Measurements from ENCODE around the gene IRX2.

The IRX2 gene

DNA sequence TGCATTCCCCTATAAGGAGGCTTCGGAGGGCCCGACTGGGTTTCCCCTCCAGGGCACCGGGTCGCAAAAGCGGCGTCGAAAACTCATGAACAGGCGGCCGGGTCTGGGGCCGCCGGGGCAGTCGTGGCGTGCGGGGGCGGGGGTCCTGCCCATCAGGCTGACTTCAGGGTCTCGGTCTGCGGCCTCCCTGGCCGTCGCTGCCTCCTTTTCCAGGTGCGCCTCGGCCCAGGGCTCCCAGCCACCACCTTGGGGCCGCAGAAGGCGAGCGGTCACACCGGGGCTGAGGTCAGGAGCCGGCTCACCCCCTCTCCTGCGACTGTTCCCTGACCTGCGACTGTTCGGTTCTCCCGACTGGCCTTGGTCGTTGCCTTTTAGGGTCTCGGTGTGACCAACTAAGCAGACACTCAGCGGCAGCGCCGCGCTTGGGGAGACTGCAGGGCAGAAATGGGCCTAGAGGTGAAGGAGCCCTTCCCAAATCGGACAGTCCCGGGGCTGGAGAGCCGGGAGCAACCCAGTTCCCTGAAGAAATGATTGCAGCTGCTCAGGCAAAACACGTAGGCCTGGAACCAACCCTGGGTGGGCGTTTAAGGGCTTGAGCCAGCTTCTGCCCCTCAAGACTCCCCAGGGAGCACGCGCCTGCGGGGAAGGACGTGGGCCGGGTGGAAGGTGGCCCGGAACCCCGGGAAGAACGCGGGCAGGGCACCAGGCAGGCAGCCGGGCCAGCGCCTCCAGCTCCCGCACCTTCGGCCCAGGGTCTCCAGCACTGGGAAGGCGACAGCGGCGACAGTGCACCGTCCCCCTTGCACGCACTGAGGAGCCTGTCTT lies 11.2 kb downstream of the IRX2 start:
- FAIRE-seq, result no peak

DNA sequence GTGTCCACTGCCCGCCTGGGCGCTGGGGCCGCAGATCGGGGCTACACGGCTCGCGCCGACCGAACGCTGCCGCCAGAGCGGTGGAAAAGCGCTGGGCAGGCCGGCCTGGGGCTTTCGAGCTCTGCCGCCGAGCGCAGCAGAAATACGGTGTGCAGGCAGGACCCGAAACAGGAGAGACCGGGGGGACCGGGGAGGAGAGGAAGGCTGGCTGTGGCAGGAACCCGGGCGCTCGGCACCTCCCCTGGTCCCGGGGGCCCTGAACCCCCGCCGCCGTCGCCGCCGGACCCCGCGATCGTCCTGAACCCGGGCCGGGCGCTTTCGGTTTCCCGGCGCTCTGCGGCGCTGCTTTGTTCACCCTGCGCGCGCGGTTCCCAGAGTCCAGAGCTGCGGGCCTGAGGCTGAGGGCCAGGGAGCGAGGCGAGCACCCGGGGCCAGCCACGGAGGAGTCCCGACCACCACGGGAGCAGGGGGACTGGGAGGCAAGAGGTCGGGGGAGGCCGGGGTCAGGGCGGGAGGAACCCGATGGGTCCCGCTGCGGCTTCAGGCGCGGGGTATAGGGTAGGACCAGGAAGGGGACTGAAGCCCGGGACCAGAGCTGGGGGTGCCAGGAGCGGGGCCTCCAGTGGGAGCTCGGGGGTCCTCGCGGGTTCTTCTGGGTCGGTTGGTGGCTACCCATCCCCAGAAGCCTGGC lies 12.0 kb downstream of the IRX2 start:
- no peak for FAIRE-seq

DNA sequence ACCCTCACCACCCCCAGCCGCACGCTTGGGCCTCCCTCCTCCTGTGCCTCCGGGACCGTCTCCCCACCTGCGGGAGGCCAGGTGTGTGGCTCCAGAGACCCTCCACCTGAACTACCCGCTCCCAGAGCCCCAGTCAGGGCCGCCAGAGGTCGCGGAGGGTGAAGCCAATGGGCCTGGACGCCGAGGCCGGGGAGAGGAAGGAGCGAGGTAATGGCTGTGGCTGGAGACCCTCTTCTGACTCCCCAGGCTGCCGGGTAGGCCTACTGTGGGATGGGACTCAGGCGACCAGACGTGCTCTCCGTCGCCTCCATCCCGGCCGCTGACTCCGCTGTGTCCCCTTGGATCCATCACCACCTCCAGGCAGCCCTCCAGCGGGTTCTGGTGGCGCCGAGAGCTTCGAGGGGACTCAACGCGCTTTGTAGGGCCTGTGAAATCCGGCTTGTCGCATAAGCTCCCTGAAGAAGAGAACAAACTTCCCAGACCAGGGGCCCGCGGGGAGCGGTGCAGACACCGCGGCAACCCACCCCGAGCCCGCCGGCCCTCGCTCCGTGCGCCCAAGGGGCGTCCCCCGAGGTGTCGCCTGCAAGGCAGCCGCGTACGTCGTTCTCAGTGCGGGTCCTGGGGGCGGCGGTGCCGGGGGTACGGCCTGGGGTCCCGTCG lies 12.6 kb downstream of the IRX2 start:
- no peak for FAIRE-seq

DNA sequence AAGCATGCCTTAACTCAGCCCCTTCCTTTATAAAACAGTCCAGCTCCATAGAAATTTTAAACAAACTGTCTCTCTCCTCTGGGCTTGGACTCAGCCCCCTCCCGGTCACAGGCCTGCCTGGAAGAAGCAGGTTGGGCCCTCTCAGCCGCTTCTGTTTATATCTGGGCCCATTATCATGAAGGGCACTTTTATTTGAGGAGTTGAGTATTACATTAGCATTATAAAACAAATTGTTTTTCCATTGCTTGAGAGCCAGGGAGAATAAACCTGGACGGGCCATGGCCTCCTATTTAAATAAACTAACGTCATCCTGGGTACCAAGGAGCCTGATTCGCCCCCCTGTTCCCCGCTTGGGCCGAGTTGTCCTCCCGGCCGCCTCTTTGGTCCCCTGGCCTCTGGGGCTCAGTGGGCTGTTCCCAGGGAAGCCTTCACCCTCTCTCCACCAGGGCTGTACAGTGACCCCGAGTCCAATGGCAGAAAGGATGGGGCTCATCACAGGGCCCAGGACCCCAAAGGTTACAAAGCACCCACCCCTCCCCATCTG lies 13.2 kb downstream of the IRX2 start:
- FAIRE-seq, result no peak

DNA sequence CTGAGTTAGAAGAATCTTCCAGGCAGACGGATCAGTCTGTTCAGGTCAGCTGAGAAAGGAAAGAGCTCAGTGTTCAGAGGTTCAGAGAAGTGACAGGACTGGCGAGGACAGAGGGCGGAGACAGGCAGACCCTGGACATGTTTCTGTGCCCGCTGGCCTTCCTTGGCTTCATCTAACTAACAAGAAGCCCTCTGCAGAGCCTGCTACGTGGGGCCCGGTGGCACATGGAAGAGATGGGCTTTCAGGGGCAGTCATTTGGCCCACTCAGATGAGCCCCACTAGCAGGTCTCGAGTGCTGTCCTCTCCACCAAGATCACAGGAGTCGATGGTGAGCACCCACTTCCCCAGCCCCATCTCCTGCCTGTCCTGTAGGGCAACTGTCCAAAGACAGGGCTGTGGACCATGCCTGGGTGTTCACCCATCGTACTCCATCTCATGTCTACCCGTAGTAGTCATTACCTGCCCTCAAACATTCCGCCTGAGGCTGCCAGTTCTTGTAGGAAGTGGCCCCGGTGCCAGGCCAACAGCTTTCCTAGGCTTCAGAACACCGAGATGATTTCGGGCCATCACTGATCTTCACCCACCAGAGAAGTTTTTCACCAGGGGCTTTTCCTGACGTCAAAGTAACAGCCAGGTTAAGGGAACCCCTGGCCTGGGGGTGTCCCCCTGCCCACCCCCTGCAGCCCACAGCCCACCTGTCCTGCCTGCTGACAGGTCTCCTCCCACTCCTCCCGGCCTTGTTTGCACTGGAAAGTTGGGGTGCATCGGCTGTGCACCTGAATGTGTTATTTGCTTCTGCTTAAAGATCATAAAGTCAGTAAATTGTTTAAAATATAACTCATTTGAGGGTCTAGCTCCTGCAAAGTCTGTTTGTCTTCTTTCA lies 14.0 kb downstream of the IRX2 start:
- no peak for FAIRE-seq

DNA sequence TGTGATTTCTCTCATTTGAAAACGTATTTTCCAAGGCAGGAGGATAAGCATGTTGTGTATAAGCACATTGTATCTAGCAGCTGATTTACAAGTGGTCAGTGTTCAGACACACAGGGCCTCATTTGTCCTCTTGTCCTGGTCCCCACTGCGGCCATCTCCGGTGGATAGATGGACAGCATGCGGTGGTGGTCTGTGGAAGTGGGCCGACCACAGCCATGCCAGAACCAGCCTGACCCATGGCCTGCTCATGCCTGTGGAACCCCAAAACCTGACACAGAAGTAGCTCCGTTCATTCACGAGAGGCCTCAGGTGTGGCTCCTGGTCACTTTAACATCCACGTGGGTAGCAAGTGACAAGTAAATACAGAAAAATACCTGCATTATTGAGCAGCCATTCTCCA lies 14.6 kb downstream of the IRX2 start:
- FAIRE-seq, result no peak

DNA sequence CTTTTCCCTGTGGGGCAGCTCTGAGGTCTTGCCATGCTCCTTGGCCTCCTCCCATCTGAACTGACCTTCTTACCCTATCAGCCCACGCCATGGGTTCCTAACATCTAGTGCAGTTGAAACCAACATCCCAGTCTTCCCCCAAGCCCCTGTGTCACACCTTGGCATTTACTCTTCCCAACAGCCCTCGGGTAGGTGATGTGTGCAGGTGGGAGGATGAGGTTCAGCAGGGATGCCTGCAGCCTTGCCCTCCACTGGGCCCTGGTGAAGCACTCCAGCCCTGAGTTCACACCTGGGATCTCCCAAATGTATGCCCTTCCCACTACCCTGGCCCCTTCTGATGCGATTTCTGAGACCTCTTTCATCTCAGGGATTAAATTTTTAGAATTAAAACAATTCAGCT lies 15.5 kb downstream of the IRX2 start:
- FAIRE-seq, result no peak

DNA sequence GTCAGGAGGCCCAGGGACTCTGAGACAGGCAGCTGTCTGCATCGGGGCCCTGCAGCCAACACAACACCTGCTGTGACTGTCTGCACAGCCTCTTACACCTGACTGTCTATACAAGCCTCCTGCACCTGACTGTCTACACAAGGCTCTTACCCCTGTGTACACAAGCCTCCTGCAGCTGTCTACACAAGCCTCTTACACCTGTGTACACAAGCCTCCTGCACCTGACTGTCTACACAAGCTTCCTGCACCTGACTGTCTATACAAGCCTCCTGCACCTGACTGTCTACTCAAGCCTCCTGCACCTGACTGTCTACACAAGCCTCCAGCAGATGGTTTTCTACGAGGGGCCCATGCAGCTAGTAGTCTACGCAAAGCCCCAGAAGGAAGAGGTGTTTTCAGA lies 18.6 kb downstream of the IRX2 start:
- no peak for FAIRE-seq

DNA sequence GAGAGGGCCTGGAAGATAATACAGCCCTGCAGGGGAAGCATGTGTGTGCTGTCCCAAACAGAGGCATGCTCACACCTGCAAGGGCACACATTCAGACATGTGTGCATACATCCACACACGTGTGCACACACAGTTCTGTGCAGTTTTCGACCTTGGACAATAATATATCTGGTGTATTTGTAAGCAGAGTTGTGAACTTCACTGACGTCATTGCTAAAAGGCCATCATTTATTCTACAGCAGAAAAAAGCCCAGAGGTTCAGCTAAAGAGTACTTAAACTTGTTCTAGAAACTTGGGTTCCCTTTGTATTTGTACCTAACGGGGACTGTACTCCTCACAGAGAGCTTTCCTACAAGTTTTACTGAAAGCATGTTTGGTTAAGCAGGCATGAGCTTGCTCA lies 19.5 kb downstream of the IRX2 start:
- no peak for FAIRE-seq

DNA sequence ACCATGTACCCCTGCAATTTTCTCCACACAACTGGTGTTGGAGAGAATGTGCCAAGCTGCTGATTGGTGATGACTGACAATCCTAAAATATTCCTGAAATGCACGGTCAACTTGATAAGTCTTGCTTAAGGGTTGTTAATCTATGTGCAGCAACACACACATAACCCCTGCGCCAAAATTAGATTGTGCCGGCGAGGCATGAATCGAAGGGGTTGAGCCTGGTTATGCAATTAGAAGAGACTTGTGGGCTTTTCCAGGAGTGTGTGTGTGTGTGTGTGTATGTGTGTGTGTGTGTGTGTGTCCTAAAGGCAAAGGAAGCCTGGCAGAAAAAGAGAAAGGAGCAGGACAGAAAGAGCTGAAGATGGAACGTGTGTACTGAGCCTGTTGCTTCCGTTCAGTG lies 22.3 kb downstream of the IRX2 start:
- FAIRE-seq, result no peak

DNA sequence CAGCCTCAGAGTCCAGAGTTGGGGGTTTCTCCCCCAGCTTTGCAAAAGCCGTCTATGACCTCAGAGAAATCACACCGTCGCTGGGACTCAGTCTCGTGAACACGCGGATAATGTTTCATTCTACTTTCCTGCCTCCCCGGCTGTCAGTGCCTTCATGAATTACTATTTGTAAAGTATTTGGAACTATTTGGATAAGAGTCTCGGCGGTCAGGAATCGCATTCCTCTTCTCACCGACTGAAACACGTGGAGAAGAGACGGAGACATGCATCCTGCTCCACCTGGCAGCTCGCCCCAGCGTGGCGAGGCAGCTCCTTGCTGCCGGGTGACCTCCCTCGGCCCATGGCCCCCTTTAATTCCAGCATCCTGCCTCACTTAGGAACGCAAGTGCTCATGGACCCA lies 23.9 kb downstream of the IRX2 start:
- no peak for FAIRE-seq

DNA sequence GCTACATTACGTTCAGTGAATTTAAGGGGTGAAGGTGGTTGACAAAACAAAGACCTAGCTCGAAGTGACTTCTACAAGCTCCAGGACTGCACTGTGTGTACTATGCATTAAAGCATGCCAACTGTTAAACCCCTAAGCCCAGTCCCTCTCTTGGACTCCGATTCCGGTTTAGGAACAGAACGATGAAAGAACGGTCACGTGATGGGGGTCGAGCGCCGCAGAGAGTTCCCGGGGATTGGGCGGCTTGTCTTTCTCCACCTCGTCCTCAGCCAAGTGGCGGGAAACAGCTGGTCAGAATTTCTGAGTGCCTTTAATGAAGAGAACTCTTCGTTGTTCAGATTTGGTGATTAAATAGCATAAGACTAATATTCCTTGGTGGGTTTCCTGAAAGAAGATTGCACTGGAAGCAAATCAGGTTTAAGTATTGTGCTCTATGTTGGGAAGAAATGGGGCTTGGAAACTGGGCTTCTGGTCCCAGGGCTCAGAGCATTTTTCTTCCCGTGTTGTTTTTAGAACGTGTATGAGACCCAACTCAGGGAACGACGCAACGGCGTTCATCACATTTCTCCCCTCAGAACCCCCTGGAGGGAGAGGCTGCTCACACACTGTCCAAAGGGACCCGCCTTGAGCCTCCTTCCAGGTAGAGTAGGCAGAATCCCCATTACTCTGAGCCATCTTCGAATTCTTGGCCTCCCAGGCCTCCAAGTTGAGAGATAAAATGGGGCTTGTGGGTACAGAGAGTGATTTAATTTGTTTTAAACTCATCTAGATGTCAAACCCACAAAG lies 25.3 kb downstream of the IRX2 start:
- FAIRE-seq, result no peak

DNA sequence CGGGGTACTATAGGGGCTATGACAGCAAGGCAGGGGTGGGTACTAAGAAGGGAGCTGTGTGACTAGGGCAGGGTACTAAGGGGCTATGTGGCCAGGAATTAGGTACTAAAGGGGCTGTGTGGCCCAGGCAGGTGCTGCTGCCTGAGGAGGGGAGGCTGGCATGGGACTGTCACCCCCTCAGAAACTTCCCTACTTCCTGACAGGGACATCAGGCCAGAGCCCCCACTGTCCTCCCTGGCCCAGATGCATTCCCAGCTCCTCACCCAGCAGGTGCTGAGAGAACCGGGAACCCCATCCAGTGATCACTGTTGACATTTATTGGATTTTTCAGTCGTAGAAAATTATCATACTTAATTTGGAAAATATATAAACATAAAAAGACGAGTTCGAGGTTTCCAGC lies 26.6 kb downstream of the IRX2 start:
- FAIRE-seq, result no peak

DNA sequence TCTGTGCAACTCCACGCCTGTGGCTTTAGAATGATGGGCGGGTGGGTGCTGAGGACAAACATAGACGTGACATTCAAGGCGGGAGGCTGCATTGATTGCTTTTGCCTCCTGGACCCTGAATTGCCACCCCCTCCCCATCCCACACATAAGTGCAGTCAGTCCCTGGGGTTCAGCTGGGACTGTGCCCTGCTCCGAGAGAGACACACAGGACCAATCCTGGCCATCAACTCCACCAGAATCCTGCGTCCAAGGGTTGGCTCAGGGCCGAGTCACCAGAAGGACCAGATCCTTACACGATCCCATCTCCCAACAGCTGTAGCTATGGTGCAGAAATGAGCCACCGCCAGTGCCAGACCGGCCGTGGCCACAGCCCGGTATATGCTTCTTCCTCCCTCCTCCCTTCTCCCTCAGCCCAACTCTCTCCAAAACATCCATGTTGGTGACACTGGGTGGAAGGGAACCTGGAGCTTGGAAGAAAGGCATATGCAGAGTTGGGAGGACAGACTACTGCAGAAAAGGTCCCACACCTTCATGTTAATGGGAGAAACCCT lies 27.4 kb downstream of the IRX2 start:
- FAIRE-seq, result no peak

DNA sequence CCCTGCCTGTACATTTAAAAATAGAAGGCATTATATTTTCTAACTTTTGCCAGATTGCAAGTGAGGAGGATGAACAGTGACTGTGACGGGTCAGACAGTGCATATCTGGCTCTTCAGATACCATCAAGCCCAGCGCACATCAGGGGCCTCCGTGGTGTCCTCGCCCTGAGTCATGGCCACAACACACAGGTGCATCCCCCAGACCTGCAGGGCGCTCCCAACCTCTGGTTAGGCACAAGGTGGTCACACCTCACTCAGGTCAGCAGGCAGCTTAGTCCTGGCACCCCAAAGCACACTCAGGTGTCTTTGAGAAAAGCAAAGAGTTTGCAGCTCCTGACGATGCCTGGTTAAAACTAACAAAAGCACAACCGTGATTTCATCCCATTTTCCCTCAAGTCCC lies 28.6 kb downstream of the IRX2 start:
- FAIRE-seq, result no peak

DNA sequence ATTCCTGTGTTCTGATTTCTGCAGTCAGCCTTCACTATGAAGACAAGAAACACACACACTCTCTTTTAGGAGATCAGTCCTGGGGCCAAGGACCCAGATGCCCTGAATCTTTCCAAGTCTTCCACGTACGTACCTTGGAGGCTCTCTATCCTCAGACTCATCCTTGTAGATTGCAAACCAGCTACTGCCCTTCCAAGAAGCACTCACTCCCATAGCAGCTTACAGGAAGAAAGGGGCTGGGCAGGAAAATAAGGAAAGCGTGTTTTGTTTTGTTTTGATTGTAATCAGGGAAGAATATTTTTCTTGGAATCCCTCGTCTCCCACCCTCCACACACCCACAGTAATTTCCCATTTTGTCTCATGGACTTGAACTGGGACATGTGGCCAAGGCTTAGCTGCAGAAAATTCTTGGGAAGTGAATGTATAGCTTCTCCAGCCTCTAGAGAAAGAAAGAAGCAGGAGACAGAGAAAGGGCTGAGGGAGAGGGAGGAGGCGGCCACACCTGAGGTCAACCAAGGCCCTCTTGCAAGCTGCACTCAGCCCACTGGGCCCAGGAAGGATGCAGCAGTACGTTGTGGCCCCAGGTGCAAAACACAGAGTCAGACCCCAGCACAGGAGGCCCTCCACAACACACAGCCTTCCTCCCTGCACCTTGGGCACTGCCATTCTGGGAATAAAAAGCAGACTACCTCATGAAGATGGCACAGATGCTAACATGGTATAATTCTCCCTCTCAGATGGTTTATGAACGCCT lies 29.9 kb downstream of the IRX2 start:
- FAIRE-seq, result no peak

DNA sequence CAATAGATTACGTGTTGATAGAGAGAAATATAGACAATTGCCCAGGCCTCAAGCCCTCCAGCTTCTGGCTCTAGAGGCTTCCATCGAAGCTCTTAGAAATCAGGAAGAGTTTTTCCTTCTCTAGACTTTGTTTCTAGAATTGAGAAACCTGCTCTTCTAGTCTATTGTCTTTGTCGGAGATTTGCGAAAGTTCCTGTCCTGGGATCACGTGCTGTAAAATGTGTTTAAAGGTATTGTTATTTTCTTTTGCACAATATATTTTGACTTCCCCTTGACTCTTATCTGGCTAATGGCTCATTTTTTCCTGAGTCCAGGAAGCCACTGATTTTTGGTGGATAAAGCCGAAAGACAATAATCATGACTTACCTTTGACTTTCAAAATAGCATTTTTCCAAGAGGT lies 32.1 kb downstream of the IRX2 start:
- no peak for FAIRE-seq

DNA sequence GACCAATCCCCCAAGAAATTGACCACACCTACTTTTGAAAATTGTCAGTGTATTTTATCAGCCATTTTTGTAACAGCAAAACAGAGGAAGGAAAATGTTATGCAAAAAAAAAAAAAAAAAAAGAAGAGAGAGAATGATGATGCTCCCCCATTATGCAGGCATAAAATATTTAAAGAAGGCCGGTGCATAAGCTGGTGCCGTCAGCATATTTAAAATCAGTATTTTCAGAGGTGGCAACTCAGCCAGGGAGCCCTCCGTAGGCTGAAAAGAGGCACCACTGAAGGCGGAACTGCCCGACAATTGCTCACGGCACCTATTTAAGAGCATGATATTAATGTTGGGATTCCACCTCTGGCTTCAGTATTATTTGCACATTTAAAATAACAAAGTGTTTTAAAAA lies 33.4 kb downstream of the IRX2 start:
- FAIRE-seq, result no peak

DNA sequence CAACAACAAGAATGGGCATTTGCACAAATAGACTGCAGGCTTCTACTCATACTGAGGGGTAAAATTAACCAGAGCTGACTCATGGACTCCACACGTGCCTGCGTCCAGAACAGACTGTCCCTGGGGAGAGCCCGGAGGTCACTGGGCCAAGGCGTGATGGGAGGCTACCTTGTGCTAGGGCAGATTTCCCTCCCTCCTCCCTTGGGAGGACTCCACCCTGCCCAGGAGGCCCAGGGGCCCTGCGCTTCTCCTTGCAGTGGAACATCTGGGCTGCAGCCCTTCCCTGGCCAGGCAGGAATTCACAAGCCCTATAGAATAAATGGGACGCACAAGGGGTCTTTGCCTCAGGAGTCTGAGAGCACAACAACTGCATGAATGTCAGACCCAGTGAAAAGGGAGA lies 35.6 kb downstream of the IRX2 start:
- FAIRE-seq, result no peak

DNA sequence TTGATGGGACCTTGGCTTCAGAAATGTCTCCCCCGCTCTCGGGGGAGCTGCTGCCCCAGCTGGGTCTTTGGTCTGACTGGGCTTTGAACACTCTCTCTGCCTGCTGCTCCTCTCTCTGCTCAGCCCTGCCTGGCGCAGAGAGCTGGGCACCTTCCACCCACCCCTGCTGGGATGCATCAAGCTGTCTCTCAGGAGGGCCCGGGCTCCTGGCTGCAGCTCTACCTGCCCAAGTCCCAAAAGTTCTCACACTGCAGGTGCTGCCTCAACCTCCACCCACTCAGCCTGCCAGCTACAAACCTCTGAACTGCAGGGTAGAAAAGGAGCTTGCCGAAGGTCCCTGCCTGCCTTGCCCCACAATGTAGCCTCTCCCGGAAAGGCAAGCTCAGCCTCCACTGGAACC lies 36.7 kb downstream of the IRX2 start:
- FAIRE-seq, result no peak

DNA sequence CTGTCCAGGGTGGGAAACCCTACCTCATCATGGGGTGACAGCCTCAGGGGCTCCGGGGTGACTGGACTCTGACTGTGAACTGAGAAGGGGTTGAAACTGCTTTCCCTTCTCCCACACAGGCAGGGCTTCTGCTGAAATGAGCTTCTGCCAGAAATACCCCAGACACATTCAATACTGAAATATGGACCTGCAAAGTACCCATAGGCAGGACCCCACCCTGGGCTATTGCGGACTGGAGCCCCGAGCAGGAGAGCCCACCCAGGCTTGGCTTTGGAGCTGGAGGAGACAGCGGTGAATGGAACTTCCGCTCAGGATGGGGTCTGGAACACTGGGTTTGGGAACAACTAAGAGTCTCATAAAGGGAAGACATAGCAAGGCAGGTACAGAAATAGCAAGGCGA lies 37.5 kb downstream of the IRX2 start:
- no peak for FAIRE-seq

Measured in islet of Langerhans (tissue), 1 donor.